NCI-H1105 treated with DMSO at 0.1 percent for 48 hours (cell line): Measurements from ENCODE around the gene IGF1R.

Source experiments
- DNase-seq: peaks from one replicate; lab custom pipeline; 2025; lab: John Stamatoyannopoulos, UW

Gene IGF1R

GRCh38 chr15:98943051-98943508 is 294.7 kb downstream of the IGF1R start:
- no peak for DNase-seq

GRCh38 chr15:98943601-98944151 is 295.3 kb downstream of the IGF1R start:
- peak; percentile 4 for DNase-seq

GRCh38 chr15:98946301-98947255 is 298.2 kb downstream of the IGF1R start:
- no peak for DNase-seq

GRCh38 chr15:98948456-98948855 is 300.1 kb downstream of the IGF1R start:
- no peak for DNase-seq

GRCh38 chr15:98948941-98949340 is 300.6 kb downstream of the IGF1R start:
- DNase-seq = no peak

- DNase-seq = no peak
These were observed 301.3 kb downstream of the IGF1R start for GRCh38 chr15:98949624-98950023.

GRCh38 chr15:98950248-98950647 is 301.9 kb downstream of the IGF1R start:
- no peak for DNase-seq

- no peak for DNase-seq
These were observed 302.7 kb downstream of the IGF1R start for GRCh38 chr15:98951004-98951403.

- DNase-seq = no peak
These were observed 303.4 kb downstream of the IGF1R start for GRCh38 chr15:98951493-98952320.

GRCh38 chr15:98952381-98952803 is 304.1 kb downstream of the IGF1R start:
- no peak for DNase-seq

GRCh38 chr15:98953000-98953787 is 304.9 kb downstream of the IGF1R start:
- DNase-seq = no peak

GRCh38 chr15:98953968-98954367 is 305.6 kb downstream of the IGF1R start:
- DNase-seq = no peak

GRCh38 chr15:98954411-98954810 is 306.1 kb downstream of the IGF1R start:
- DNase-seq = peak; percentile 53

- no peak for DNase-seq
These were observed 307.0 kb downstream of the IGF1R start for GRCh38 chr15:98955331-98955730.

- DNase-seq = no peak
These were observed 307.8 kb downstream of the IGF1R start for GRCh38 chr15:98955961-98956723.

- no peak for DNase-seq
These were observed 308.6 kb downstream of the IGF1R start for GRCh38 chr15:98956796-98957553.

GRCh38 chr15:98957655-98958054 is 309.3 kb downstream of the IGF1R start:
- DNase-seq = no peak

- DNase-seq = no peak
These were observed 309.7 kb downstream of the IGF1R start for GRCh38 chr15:98958076-98958475.

GRCh38 chr15:98958918-98959639 is 310.7 kb downstream of the IGF1R start:
- no peak for DNase-seq
